Omental fat pad (tissue), 4 donors: ENCODE measurements around the gene PDZRN3. TPM values are rescaled to one million over a fixed set of nuclear protein-coding genes. Genes with fewer than 3 reads are reported as not detected.

ENCODE experiments used
- ATAC-seq: fragments of 150-250 bp; one replicate; pipeline ENCODE4 v1.9.1; 2016; ENCODE audit warnings: mild to moderate bottlenecking, moderate library complexity; ENCODE audit not compliant: low FRiP score
- DNase-seq: peaks from one replicate; pipeline ENCODE4 v3.0.0-alpha.2; 2019; ENCODE audit warnings: low spot score
- total RNA-seq, 4 donors: library from RNA; depleted of rRNA; stranded (reverse); fragments of >200 nt; gene quantifications; one replicate each; pipeline ENCODE4 v1.1.0, GENCODE V29; 2016
- TF ChIP-seq, protein P1 (sequence below), 3 donors: fragments of 450-650 bp; IDR thresholded peaks; one replicate each; pipeline ENCODE4 v1.5.1; 2016 to 2017; ENCODE audit warnings: antibody characterized with exemption in 3 of 3, mild to moderate bottlenecking in 3 of 3, moderate library complexity in 2 of 3

PDZRN3 gene
- total RNA-seq, 4 donors from 2014 or later: 22.8 to 47.4 (median 37.5) TPM

DNA sequence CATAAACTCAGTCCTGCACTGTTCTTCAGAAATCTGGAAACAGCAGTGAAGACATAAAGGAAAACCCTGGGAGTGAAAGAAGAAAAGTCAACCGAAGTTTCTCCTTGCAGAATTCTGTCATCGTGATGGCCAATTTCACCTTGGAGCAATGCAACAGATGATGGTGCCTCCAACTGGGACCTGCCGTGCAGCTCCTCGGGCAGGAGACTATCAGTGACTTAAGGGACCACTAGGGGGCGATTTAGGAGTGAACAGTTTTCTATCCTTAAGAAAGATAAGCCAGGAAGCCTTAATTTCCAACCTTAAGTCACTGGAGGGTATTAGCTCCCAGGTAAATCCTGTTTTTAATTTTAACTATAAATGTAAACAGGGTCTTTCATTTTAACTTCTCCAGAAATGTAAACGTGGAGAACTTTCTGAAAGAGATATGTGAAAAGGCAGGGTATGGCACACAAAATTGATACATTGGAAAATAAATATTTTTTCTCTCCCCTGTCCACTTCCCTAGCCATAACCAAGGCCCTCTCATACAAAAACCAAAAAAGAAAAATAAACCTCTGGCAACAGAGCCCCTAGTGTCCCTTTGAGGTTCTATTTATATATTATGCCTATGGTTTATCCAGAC is 116.3 kb downstream of the PDZRN3 start:
- no peak for DNase-seq
- TF ChIP-seq, protein P1, sequence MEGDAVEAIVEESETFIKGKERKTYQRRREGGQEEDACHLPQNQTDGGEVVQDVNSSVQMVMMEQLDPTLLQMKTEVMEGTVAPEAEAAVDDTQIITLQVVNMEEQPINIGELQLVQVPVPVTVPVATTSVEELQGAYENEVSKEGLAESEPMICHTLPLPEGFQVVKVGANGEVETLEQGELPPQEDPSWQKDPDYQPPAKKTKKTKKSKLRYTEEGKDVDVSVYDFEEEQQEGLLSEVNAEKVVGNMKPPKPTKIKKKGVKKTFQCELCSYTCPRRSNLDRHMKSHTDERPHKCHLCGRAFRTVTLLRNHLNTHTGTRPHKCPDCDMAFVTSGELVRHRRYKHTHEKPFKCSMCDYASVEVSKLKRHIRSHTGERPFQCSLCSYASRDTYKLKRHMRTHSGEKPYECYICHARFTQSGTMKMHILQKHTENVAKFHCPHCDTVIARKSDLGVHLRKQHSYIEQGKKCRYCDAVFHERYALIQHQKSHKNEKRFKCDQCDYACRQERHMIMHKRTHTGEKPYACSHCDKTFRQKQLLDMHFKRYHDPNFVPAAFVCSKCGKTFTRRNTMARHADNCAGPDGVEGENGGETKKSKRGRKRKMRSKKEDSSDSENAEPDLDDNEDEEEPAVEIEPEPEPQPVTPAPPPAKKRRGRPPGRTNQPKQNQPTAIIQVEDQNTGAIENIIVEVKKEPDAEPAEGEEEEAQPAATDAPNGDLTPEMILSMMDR (IDR thresholded peaks at IDR 0.05): no peak
- ATAC-seq: no peak

- TF ChIP-seq, protein P1 (IDR thresholded peaks at IDR 0.05): no peak
- ATAC-seq: no peak
- DNase-seq: no peak
Observed at GRCh38 chr3:73504852-73505251, 119.9 kb downstream of the PDZRN3 start.

DNA sequence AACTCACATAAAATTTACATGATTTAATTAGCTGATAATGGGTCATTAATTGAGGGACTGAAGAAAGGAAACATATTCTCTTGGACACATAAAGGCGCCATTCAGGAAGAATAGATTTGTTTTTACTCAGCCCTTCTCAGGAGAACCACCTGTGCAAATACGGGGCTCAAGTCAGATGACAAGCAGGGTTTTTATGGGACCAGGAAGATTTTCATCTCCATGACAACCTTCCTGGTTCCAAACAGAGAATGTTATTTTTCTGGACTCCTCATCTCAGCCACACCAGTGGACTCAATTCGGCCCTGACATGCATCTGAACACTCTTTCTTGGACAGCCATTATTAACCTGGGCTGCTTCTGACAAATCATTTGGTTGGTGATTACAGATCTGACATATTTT is 120.5 kb downstream of the PDZRN3 start:
- DNase-seq (no peak), ATAC-seq (no peak)
- TF ChIP-seq, protein P1 (IDR thresholded peaks at IDR 0.05): no peak

DNA sequence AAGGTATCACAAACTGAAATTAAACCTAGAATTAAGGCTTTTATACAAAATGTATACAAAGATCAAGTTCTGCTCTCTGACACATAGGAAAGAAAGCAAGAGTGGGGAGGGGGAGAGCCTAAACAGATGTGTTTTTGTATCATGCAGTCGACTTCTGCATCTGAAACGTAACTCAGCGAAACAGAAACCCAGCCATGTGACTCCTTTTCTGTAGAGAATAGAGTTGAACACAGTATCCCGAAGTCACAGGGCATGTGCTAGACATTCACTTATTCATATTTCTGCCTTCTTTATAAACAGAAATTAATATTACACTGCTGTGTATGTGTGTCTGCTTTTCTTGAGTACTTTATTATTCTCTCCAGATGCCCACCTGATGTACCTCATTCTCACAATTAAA is 121.0 kb downstream of the PDZRN3 start:
- TF ChIP-seq, protein P1 (IDR thresholded peaks at IDR 0.05): no peak
- ATAC-seq: no peak

GRCh38 chr3:73502609-73503583 is 121.8 kb downstream of the PDZRN3 start:
- DNase-seq (no peak), ATAC-seq (peak; percentile 70)
- TF ChIP-seq, protein P1 (IDR thresholded peaks at IDR 0.05): peak in 1 of 3 donors; percentile 34

More for the DNA sequence above, 121.0 kb downstream of the PDZRN3 start:
- no peak for DNase-seq

DNA sequence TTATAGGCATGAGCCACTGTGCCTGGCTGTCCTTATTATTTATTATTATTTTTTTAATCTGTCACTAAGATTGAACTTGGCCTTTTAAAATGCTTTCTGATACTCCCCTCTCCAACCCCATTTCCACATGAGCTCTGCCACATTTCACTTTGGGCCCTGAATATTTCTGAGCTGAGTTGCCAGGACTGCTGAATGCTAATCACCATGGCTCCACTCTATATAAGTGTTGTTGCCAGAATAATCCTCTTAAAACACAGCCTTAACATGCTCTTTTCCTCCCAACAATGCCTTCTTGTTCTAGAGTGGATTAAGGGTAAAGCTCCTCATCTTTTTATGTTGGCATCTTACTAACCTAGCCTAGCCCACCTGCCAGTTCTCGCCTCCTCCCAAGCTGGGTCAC is 124.4 kb downstream of the PDZRN3 start:
- DNase-seq (no peak), ATAC-seq (no peak)
- TF ChIP-seq, protein P1 (IDR thresholded peaks at IDR 0.05): no peak
